ENCODE data around the gene TMEM134. TPM values are rescaled to one million over a fixed set of nuclear protein-coding genes. Genes with fewer than 3 reads are reported as not detected.
A peak's percentile ranks its signal among the peaks of the same experiment; 100 is the strongest.

The TMEM134 gene
- total and polyA plus RNA-seq, 9 of the 15 experiments (the other 6 are each of a cell fraction or from before 2014, with no cell fraction given), result 0.63 to 48.4 (median 10.7) TPM

GRCh38 chr11:67504950-67505581, 36.0 kb upstream of the TMEM134 start, which contains the start of gene PITPNM1 (continued):
- 0 out of 2 replicates have a peak, but pooled peaks have one; percentile 28 for TF ChIP-seq ZNF592 (IDR thresholded peaks at IDR 0.05)
- TF ChIP-seq GABPB1 (CRISPR knock-in tag; IDR thresholded peaks at IDR 0.05), result 0 out of 2 replicates have a peak, but pooled peaks have one; percentile 27
- TF ChIP-seq FIP1L1 (IDR thresholded peaks at IDR 0.05; ENCODE audit: low read depth, low read length, poor library complexity, severe bottlenecking), result peak; percentile 2
- no peak for TF ChIP-seq RBM15 (IDR thresholded peaks at IDR 0.05; ENCODE audit: insufficient read depth, low read length)
- 0 out of 2 replicates have a peak, but pooled peaks have one; percentile 56 for TF ChIP-seq ZNF12 (CRISPR knock-in tag; IDR thresholded peaks at IDR 0.05)
- TF ChIP-seq CREB1 (IDR thresholded peaks at IDR 0.05), result peak; percentile 61; the same call in 1 of the 2 replicates
- TF ChIP-seq CREB1 (CRISPR knock-in tag; IDR thresholded peaks at IDR 0.05), result peak; percentile 57; the same call in 1 of the 2 replicates
- TF ChIP-seq SIN3B (IDR thresholded peaks at IDR 0.05; ENCODE audit: low read depth), result peak; percentile 74
- TF ChIP-seq ZNF586 (CRISPR knock-in tag; conservative IDR thresholded peaks at IDR 0.05), result no peak
- TF ChIP-seq NR3C1 (CRISPR knock-in tag; IDR thresholded peaks at IDR 0.05), result peak; percentile 22; the same call in 1 of the 2 replicates
- TF ChIP-seq CXXC5 (CRISPR knock-in tag; IDR thresholded peaks at IDR 0.05), result peak; percentile 54; the same call in 1 of the 2 replicates
- peak; percentile 63 for TF ChIP-seq L3MBTL2 (IDR thresholded peaks at IDR 0.05)
- peak; percentile 59; the same call in 1 of the 2 replicates for TF ChIP-seq SMAD4 (CRISPR knock-in tag; conservative IDR thresholded peaks at IDR 0.05)
- TF ChIP-seq SIN3A (IDR thresholded peaks at IDR 0.05; ENCODE audit: borderline replicate concordance in 2 of 2, control insufficient read depth in 1 of 2, low read depth in 2 of 2, low read length in 2 of 2), result peak in 1 of 2 experiments; percentile 44; a peak in 1 of 4 replicates
- 0 out of 2 replicates have a peak, but pooled peaks have one; percentile 46 for TF ChIP-seq HMGXB4 (CRISPR knock-in tag; IDR thresholded peaks at IDR 0.05)
- peak; percentile 43 for TF ChIP-seq TAF1 (IDR thresholded peaks at IDR 0.05; ENCODE audit: control insufficient read depth, extremely low read depth, insufficient read depth, low read length, severe bottlenecking)
- peak; percentile 92; the same call in 1 of the 2 replicates for TF ChIP-seq ZBTB7A (IDR thresholded peaks at IDR 0.05; ENCODE audit: borderline replicate concordance, control insufficient read depth, low read depth, low read length)
- peak; percentile 55 for TF ChIP-seq RBBP5 (IDR thresholded peaks at IDR 0.05; ENCODE audit: borderline replicate concordance, insufficient read depth, low read length, poor library complexity, severe bottlenecking)
- no peak for TF ChIP-seq ZNF41 (CRISPR knock-in tag; conservative IDR thresholded peaks at IDR 0.05)
- TF ChIP-seq RBFOX2 (IDR thresholded peaks at IDR 0.05; ENCODE audit: low read depth, low read length), result peak; percentile 61

Data from K562 (cell line).